ENCODE results near the gene KANK4.

Gene KANK4

DNA sequence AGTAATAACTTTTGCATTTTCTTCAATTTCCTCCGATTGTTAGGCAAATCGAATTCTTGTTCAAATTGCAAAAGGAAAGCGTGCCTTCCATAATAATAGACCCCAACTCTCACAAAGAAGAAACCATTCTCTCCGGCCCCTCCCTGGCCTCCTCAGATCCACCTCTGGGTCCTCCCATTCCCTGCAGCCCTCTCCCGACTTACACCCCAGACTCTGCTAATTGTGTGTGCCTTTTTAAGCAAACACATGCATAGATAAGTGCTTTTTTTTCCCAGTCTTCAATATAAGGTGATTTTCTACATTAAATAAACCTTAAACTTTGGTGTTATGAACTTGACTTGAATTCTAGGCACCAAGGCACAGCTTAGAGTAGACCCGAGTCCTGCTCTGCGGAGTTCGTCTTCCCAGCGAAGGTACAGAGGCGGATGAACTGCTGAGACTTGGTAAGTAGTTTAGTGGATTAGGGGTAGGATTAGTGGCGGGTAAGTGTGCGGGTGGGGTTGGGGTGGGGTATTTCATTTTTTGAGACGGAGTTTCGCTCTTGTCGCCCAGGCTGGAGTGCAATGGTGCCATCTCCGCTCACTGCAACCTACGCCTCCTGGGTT is 123.0 kb downstream of the KANK4 start:
- no peak for DNase-seq

DNA sequence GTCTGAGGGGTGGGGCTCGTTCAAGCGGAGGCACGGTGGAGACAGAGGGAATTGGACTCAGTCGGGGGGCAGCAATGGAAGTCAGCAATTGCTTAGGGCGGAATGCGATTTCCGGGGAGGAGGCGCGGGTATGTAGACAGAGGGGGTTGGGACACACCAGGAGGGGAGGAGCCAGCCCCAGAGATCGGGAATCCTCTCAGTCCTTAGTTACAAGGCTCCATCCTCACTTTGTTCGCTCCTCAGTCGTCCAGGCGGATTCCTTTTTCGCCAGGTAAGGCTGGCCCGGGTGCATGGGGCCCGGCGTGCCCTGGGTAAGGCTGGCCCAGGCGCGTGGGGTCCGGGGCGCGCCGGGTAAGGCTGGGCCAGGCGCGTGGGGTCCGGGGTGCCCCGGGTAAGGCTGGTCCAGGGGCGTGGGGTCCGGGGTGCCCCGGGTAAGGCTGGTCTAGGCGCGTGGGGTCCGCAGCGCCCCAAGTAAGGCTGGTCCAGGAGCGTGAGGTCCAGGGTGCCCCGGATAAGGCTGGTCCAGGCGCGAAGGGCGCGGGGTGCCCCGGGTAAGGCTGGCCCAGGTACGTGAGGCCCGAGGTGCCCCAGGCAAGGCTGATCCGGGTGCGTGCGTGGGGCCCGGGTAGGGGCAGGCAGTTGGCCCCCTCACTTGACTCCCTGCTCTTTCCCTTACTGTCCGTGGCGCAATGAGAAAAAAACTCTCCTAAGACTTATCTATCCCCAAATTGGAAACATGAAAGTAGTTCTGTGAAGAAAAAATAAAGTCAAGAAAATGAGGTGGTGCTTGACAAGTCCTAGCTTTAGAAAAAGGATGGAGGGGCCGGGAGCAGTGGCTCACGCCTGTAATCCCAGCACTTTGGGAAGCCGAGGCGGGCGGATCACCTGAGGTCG is 124.3 kb downstream of the KANK4 start, which contains the start of gene L1TD1:
Gene L1TD1 (plus strand): TSS at position 199 of the 894 bp plus-strand sequence. CDS start 11,780 bp downstream, outside the sequence.
- DNase-seq: no peak

DNA sequence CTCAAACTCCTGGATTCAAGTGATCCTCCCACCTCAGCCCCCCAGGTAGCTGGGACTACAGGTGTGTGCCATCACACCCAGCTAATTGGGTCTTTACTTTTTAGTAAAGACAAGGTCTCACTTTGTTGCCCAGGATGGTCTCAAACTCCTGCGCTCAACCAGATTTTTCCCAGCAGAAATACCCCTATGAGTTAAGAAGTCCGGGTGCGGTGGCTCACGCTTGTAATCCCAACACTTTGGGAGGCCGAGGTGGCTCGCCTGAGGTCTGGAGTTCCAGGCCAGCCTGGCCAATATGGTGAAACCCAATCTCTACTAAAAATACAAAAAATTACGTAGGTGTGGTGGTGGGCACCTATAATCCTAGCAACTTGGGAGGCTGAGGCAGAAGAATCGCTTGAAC is 131.1 kb downstream of the KANK4 start:
- DNase-seq: no peak

DNA sequence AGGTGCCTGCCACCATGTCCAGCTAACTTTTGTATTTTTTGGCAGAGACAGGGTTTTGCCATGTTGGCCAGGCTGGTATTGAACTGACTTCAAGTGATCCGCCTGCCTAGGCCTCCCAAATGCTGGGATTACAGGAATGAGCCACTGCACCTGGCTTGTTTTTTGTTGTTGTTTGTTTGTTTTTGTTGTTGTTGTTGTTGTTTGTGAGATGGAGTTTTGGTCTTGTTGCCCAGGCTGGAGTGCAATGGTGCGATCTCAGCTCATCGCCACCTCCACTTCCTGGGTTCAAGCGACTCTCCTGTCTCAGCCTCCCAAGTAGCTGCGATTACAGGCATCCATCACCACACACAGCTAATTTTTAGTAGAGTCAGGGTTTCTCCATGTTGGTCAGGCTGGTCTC is 131.7 kb downstream of the KANK4 start:
- DNase-seq: no peak
